Astrocyte (in vitro differentiated cells and primary cell): ENCODE results near the gene SEPSECS.

ENCODE experiments used
- EZH2 ChIP-seq: IDR thresholded peaks from 2 replicates; pipeline ENCODE4 v1.6.1; 2012; ENCODE audit warnings: mild to moderate bottlenecking, low read length, inconsistent platforms; ENCODE audit not compliant: insufficient read depth
- TF ChIP-seq, protein P1 (sequence below): IDR thresholded peaks from 2 replicates; pipeline ENCODE4 v1.5.1; 2011; ENCODE audit warnings: low read depth, mild to moderate bottlenecking, inconsistent platforms, low read length, moderate library complexity; ENCODE audit not compliant: insufficient read depth

DNA sequence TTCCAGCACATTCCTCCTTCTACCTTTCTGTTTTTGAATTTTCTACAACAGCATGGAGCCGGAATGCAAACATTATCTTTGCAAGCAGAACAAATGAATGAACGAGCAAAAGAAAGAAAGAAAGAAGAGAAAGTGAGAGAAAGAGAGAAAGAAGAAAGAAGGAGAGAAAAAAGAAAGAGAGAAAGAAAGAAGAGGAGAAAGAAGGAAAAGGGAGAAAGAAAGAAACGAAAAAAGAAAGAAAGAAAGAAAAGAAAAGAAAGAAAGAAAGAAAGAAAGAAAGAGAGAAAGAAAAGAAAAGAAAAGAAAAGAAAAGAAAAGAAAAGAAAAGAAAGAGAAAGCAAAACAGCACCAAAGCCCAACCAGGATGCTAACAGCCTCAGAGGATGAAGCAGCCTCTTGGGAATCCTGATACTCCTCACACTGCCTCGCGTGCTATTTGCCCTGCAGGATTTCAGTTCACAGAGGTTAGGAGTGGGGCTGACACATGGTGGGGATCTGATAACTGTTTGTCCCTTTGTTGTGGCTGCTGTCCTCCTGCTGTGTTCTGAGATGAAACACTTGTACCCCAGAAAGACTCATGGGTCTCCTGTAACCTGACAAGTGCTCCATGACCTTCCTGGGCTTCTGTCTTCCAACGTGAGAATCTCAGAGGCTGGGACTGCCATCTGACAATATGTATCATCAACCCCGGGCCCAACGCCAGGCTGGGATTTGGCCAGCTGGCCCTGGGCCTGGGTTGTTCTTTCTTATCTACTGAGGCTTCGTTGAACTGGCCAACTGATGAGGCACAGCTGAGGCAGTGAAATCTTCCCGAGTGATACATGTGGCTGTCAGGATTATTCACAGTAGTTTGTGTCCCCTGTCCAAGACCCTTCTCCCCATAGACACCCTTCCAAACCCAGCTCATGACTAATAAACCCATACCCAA is 61.0 kb downstream of the SEPSECS start:
- TF ChIP-seq, protein P1, sequence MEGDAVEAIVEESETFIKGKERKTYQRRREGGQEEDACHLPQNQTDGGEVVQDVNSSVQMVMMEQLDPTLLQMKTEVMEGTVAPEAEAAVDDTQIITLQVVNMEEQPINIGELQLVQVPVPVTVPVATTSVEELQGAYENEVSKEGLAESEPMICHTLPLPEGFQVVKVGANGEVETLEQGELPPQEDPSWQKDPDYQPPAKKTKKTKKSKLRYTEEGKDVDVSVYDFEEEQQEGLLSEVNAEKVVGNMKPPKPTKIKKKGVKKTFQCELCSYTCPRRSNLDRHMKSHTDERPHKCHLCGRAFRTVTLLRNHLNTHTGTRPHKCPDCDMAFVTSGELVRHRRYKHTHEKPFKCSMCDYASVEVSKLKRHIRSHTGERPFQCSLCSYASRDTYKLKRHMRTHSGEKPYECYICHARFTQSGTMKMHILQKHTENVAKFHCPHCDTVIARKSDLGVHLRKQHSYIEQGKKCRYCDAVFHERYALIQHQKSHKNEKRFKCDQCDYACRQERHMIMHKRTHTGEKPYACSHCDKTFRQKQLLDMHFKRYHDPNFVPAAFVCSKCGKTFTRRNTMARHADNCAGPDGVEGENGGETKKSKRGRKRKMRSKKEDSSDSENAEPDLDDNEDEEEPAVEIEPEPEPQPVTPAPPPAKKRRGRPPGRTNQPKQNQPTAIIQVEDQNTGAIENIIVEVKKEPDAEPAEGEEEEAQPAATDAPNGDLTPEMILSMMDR, result no peak
- TF ChIP-seq EZH2, result no peak
